Type B pancreatic cell (in vitro differentiated cells): Measurements from ENCODE around the gene NTN5. TPM values are rescaled to one million over a fixed set of nuclear protein-coding genes. Genes with fewer than 3 reads are reported as not detected.

ENCODE experiments used
- DNase-seq: peaks from one replicate; pipeline ENCODE4 v3.0.0; 2021; ENCODE audit warnings: mixed read lengths; ENCODE audit not compliant: unreplicated experiment; ENCODE audit errors: extremely low spot score
- H3K27ac Mint-ChIP-seq: 2 replicates; pipeline ENCODE4 v1.8.0; 2021; ENCODE audit warnings: mild to moderate bottlenecking, mixed read lengths
- H3K27me3 Mint-ChIP-seq: 2 replicates; pipeline ENCODE4 v1.8.0; 2021; ENCODE audit warnings: mixed read lengths
- H3K36me3 Mint-ChIP-seq: 2 replicates; pipeline ENCODE4 v1.8.0; 2021; ENCODE audit warnings: mixed read lengths
- H3K4me1 Mint-ChIP-seq: one replicate; pipeline ENCODE4 v1.8.0; 2021; ENCODE audit warnings: mixed read lengths; ENCODE audit not compliant: unreplicated experiment
- H3K4me3 Mint-ChIP-seq: 2 replicates; pipeline ENCODE4 v1.8.0; 2021; ENCODE audit warnings: mild to moderate bottlenecking, mixed read lengths
- H3K9me3 Mint-ChIP-seq: 2 replicates; pipeline ENCODE4 v1.8.0; 2021; ENCODE audit warnings: mixed read lengths
- total RNA-seq: library from RNA; stranded (reverse); gene quantifications from 2 replicates; pipeline ENCODE4 v1.2.1, GENCODE V29; 2021; ENCODE audit warnings: low replicate concordance
- TF ChIP-seq, protein P1 (sequence below): fragments of 200-600 bp; sonication (generic); conservative IDR thresholded peaks from 2 replicates; pipeline ENCODE4 v1.5.0; 2021; ENCODE audit warnings: antibody characterized with exemption, mild to moderate bottlenecking

The NTN5 gene
- total RNA-seq, 1 donor from 2014 or later, result 1.2 TPM

- DNase-seq, result no peak
- H3K27me3 Mint-ChIP-seq, result no peaks in the 10 kb centered on the region
- peaks cover 29% of the 10 kb centered on the region for H3K4me1 Mint-ChIP-seq
- peak overlapping the region; percentile 99 for H3K27ac Mint-ChIP-seq
- TF ChIP-seq, protein P1, sequence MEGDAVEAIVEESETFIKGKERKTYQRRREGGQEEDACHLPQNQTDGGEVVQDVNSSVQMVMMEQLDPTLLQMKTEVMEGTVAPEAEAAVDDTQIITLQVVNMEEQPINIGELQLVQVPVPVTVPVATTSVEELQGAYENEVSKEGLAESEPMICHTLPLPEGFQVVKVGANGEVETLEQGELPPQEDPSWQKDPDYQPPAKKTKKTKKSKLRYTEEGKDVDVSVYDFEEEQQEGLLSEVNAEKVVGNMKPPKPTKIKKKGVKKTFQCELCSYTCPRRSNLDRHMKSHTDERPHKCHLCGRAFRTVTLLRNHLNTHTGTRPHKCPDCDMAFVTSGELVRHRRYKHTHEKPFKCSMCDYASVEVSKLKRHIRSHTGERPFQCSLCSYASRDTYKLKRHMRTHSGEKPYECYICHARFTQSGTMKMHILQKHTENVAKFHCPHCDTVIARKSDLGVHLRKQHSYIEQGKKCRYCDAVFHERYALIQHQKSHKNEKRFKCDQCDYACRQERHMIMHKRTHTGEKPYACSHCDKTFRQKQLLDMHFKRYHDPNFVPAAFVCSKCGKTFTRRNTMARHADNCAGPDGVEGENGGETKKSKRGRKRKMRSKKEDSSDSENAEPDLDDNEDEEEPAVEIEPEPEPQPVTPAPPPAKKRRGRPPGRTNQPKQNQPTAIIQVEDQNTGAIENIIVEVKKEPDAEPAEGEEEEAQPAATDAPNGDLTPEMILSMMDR, result peak; percentile 35
- H3K36me3 Mint-ChIP-seq, result peaks cover 9% of the 10 kb centered on the region
- peak overlapping the region; percentile 97 for H3K4me3 Mint-ChIP-seq
- H3K9me3 Mint-ChIP-seq, result no peaks in the 10 kb centered on the region
Observed at GRCh38 chr19:48619692-48620585, 52.9 kb downstream of the NTN5 start.

GRCh38 chr19:48618916-48619691, 53.7 kb downstream of the NTN5 start, which contains the start of the genes RPL18 and SPHK2:
Gene RPL18 (minus strand): TSS chr19:48619178. CDS start chr19:48619143, 35 bp downstream.
Gene SPHK2 (plus strand): TSS chr19:48619506. CDS start chr19:48620515, 1,009 bp downstream.
- H3K4me1 Mint-ChIP-seq, result peaks cover 31% of the 10 kb centered on the region

GRCh38 chr19:48618278-48618915, 54.4 kb downstream of the NTN5 start:
- Mint-ChIP-seq H3K9me3 (no peaks in the 10 kb centered on the region), H3K27me3 (no peaks in the 10 kb centered on the region), H3K4me3 (peak overlapping the region; percentile 97), H3K36me3 (peaks cover 13% of the 10 kb centered on the region), H3K27ac (peak overlapping the region; percentile 99), H3K4me1 (peaks cover 30% of the 10 kb centered on the region)
- TF ChIP-seq, protein P1, result no peak
- no peak for DNase-seq

More at GRCh38 chr19:48618916-48619691, 53.7 kb downstream of the NTN5 start, which contains the start of the genes RPL18 and SPHK2:
- peak; percentile 98 for DNase-seq
- peak within 1 kb of the TSS; percentile 97 for H3K4me3 Mint-ChIP-seq
- H3K27me3 Mint-ChIP-seq, result no peaks in the 10 kb centered on the region
- peaks cover 9% of the 10 kb centered on the region for H3K36me3 Mint-ChIP-seq
- H3K27ac Mint-ChIP-seq, result peak within 1 kb of the TSS; percentile 99
- TF ChIP-seq, protein P1, result no peak
- H3K9me3 Mint-ChIP-seq, result no peaks in the 10 kb centered on the region

DNA sequence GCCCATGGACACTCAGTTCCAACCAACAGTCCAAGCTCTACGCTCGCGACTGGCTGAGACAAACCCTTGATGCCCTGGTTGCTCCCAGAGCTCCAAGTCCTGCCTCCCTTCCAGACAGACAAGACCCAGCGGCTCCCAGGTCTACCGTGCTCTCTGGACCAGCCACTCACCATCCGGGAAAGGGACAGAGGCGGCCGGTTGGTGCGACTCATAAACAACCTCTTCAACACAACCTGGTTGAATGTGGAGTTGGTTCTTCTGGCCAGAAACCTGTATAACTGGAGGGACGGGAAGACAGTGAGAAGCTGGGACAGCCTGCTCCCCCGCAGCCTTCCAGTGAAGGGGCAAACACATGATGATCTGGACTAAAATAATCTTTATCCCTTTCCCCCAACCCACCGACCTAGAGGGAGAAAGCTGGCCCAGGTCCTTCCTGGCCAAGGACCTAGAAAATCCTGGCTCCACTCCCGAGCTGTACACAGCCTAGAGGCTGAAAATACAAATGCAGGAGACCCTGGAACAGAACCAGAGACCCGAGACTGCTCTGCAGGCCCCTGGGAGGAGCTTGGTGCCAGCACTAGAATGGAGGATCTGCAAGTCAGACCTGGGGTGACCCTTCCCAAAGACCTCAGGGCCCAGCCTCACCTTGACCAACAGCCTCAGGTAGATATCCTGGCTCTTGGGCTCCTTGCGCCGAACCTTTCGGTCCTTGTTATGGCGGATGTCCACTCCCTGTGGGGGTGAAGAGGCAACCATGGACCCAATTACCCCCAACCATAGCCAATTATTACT, 55.5 kb downstream of the NTN5 start:
- peak overlapping the region; percentile 99 for H3K27ac Mint-ChIP-seq
- H3K36me3 Mint-ChIP-seq, result peaks cover 13% of the 10 kb centered on the region
- peak overlapping the region; percentile 97 for H3K4me3 Mint-ChIP-seq
- DNase-seq, result no peak
- no peaks in the 10 kb centered on the region for H3K9me3 Mint-ChIP-seq
- H3K27me3 Mint-ChIP-seq, result no peaks in the 10 kb centered on the region
- TF ChIP-seq, protein P1, result no peak
- H3K4me1 Mint-ChIP-seq, result peaks cover 26% of the 10 kb centered on the region
